ENCODE measurements around the gene ULBP2. TPM values are rescaled to one million over a fixed set of nuclear protein-coding genes. Genes with fewer than 3 reads are reported as not detected.
A peak's percentile ranks its signal among the peaks of the same experiment; 100 is the strongest.
"Not testable (repeated sequence)": the region's sequence is repeated elsewhere in the genome, so short reads cannot be mapped to it uniquely, and the experiment has no call there.

The ULBP2 gene
- total RNA-seq, 2 experiments from 2014 or later, result 1.8 to 1.9 TPM

- Histone ChIP-seq H3K4me1 (ENCODE audit: insufficient read depth, low read length) (peaks cover 31% of the 10 kb centered on the region), H3K9me3 (ENCODE audit: control insufficient read depth in 1 of 2, insufficient read depth in 1 of 2, low read length in 2 of 2) (peaks cover 0 to 20% of the 10 kb centered on the region in 2 experiments), H3K27me3 (ENCODE audit: control insufficient read depth in 1 of 2, insufficient read depth in 2 of 2, low read length in 2 of 2) (peaks cover 64 to 75% of the 10 kb centered on the region in 2 experiments), H3K27ac (ENCODE audit: low read depth in 1 of 2, low read length in 2 of 2) (no peak overlapping the region), H3K36me3 (ENCODE audit: insufficient read depth, low read length) (no peaks in the 10 kb centered on the region), H3K4me3 (ENCODE audit: low read length) (no peak overlapping the region)
- ATAC-seq (ENCODE audit: poor library complexity) (no peak), DNase-seq (no peak)
- no peak overlapping the region for H3K27ac Mint-ChIP-seq
- intact Hi-C loops (cut with DNase I, micrococcal nuclease), result loop anchor here (5.0 to 10.0 kb wide), 2 partner anchors 200 to 358 kb away; partner anchors contain the start of gene GINM1 (in 1 of the 2)
- ChIA-PET POLR2A (no interaction called here), CTCF (interaction anchor here (2.2 kb wide), 1 partner anchor 90 kb away, joined by 6 read pairs; no protein-coding TSS in a partner anchor)
- H3K4me1 Mint-ChIP-seq (ENCODE audit: low read depth), result peaks cover 27% of the 10 kb centered on the region
- H3K4me3 Mint-ChIP-seq, result peak overlapping the region; percentile 26
- no peaks in the 10 kb centered on the region for H3K9me3 Mint-ChIP-seq
- no peak for TF ChIP-seq CTCF (IDR thresholded peaks at IDR 0.05)
- H3K27me3 Mint-ChIP-seq, result peaks cover 93% of the 10 kb centered on the region
- no peaks in the 10 kb centered on the region for H3K36me3 Mint-ChIP-seq (ENCODE audit: low read depth)
Measured at GRCh38 chr6:149924933-149925252, 16.9 kb upstream of the ULBP2 start.

- H3K4me3 Mint-ChIP-seq, result peak overlapping the region; percentile 64
- POLR2A ChIA-PET, result no interaction called here
- intact Hi-C loops (cut with DNase I, micrococcal nuclease), result loop anchor here (5.0 to 10.0 kb wide), 2 partner anchors 201 to 358 kb away; partner anchors contain the start of gene GINM1 (in 1 of the 2)
- H3K36me3 ChIP-seq (ENCODE audit: insufficient read depth, low read length), result no peaks in the 10 kb centered on the region
- CTCF ChIA-PET, result interaction anchor here (2.2 kb wide), 1 partner anchor 91 kb away, joined by 6 read pairs; no protein-coding TSS in a partner anchor
- H3K36me3 Mint-ChIP-seq (ENCODE audit: low read depth), result no peaks in the 10 kb centered on the region
- no peak for ATAC-seq (ENCODE audit: poor library complexity)
- peaks cover 27% of the 10 kb centered on the region for H3K4me1 Mint-ChIP-seq (ENCODE audit: low read depth)
- peaks cover 0 to 20% of the 10 kb centered on the region in 2 experiments for H3K9me3 ChIP-seq (ENCODE audit: control insufficient read depth in 1 of 2, insufficient read depth in 1 of 2, low read length in 2 of 2)
- H3K4me1 ChIP-seq (ENCODE audit: insufficient read depth, low read length), result peaks cover 31% of the 10 kb centered on the region
- peaks cover 93% of the 10 kb centered on the region for H3K27me3 Mint-ChIP-seq
- DNase-seq, result peak in 2 of 14 experiments; percentile 7 to 25
- no peak for TF ChIP-seq CTCF (IDR thresholded peaks at IDR 0.05)
- peak overlapping the region; percentile 22 for H3K4me3 ChIP-seq (ENCODE audit: low read length)
- H3K27ac Mint-ChIP-seq, result no peak overlapping the region
- peaks cover 61 to 80% of the 10 kb centered on the region in 2 experiments for H3K27me3 ChIP-seq (ENCODE audit: control insufficient read depth in 1 of 2, insufficient read depth in 2 of 2, low read length in 2 of 2)
- no peak overlapping the region for H3K27ac ChIP-seq (ENCODE audit: low read depth in 1 of 2, low read length in 2 of 2)
- no peaks in the 10 kb centered on the region for H3K9me3 Mint-ChIP-seq
Measured at GRCh38 chr6:149925253-149925973, 16.4 kb upstream of the ULBP2 start.

GRCh38 chr6:149925974-149926777, 15.6 kb upstream of the ULBP2 start:
- peaks cover 0 to 20% of the 10 kb centered on the region in 2 experiments for H3K9me3 ChIP-seq (ENCODE audit: control insufficient read depth in 1 of 2, insufficient read depth in 1 of 2, low read length in 2 of 2)
- intact Hi-C loops (cut with DNase I, micrococcal nuclease), result loop anchor here (1.0 to 10.0 kb wide), 3 partner anchors 92 to 359 kb away; partner anchors contain the start of gene GINM1 (in 1 of the 2)
- Mint-ChIP-seq H3K9me3 (no peaks in the 10 kb centered on the region), H3K4me3 (no peak overlapping the region), H3K27ac (no peak overlapping the region), H3K4me1 (ENCODE audit: low read depth) (peaks cover 27% of the 10 kb centered on the region), H3K27me3 (peaks cover 93% of the 10 kb centered on the region), H3K36me3 (ENCODE audit: low read depth) (no peaks in the 10 kb centered on the region)
- peaks cover 61 to 83% of the 10 kb centered on the region in 2 experiments for H3K27me3 ChIP-seq (ENCODE audit: control insufficient read depth in 1 of 2, insufficient read depth in 2 of 2, low read length in 2 of 2)
- peak; percentile 48 to 81 (median 64) for DNase-seq
- TF ChIP-seq CTCF (IDR thresholded peaks at IDR 0.05), result peak; percentile 60
- POLR2A ChIA-PET, result no interaction called here
- peak; percentile 66 for ATAC-seq (ENCODE audit: poor library complexity)
- H3K36me3 ChIP-seq (ENCODE audit: insufficient read depth, low read length), result no peaks in the 10 kb centered on the region
- CTCF ChIA-PET, result interaction anchor here (2.2 kb wide), 1 partner anchor 91 kb away, joined by 6 read pairs; no protein-coding TSS in a partner anchor
- peaks cover 31% of the 10 kb centered on the region for H3K4me1 ChIP-seq (ENCODE audit: insufficient read depth, low read length)
- no peak overlapping the region for H3K27ac ChIP-seq (ENCODE audit: low read depth in 1 of 2, low read length in 2 of 2)
- H3K4me3 ChIP-seq (ENCODE audit: low read length), result peak overlapping the region; percentile 22

GRCh38 chr6:149927025-149927424, 14.8 kb upstream of the ULBP2 start:
- DNase-seq; H3K27ac Mint-ChIP-seq; H3K9me3 Mint-ChIP-seq; H3K36me3 ChIP-seq (ENCODE audit: insufficient read depth, low read length); CTCF ChIA-PET; H3K27ac ChIP-seq (ENCODE audit: low read depth in 1 of 2, low read length in 2 of 2); H3K36me3 Mint-ChIP-seq (ENCODE audit: low read depth); ATAC-seq (ENCODE audit: poor library complexity); H3K4me3 Mint-ChIP-seq; POLR2A ChIA-PET; H3K4me3 ChIP-seq (ENCODE audit: low read length): not testable (repeated sequence)
- peaks cover 93% of the 10 kb centered on the region for H3K27me3 Mint-ChIP-seq
- H3K9me3 ChIP-seq (ENCODE audit: control insufficient read depth in 1 of 2, insufficient read depth in 1 of 2, low read length in 2 of 2), result peaks cover 0 to 20% of the 10 kb centered on the region in 2 experiments
- intact Hi-C loops (cut with DNase I, micrococcal nuclease), result loop anchor here (5.0 to 10.0 kb wide), 2 partner anchors 202 to 360 kb away; partner anchors contain the start of gene GINM1 (in 1 of the 2)
- H3K27me3 ChIP-seq (ENCODE audit: control insufficient read depth in 1 of 2, insufficient read depth in 2 of 2, low read length in 2 of 2), result peaks cover 54 to 79% of the 10 kb centered on the region in 2 experiments
- peaks cover 23% of the 10 kb centered on the region for H3K4me1 Mint-ChIP-seq (ENCODE audit: low read depth)
- H3K4me1 ChIP-seq (ENCODE audit: insufficient read depth, low read length), result peaks cover 31% of the 10 kb centered on the region

All from CD4-positive, alpha-beta T cell (primary cell).